NCI-H146 treated with DMSO at 0.1 percent for 48 hours (cell line): ENCODE measurements around the gene NRG2.

Experiments
- DNase-seq: peaks from one replicate; lab custom pipeline; 2025; ENCODE audit not compliant: unreplicated experiment; lab: John Stamatoyannopoulos, UW

NRG2 gene

GRCh38 chr5:139804800-139805397 is 238.2 kb downstream of the NRG2 start:
- DNase-seq: no peak

GRCh38 chr5:139803978-139804377 is 239.1 kb downstream of the NRG2 start:
- DNase-seq: no peak

- DNase-seq: no peak
Measured at GRCh38 chr5:139799359-139799758, 243.7 kb downstream of the NRG2 start.

GRCh38 chr5:139798883-139799282 is 244.2 kb downstream of the NRG2 start:
- no peak for DNase-seq

- no peak for DNase-seq
Measured at GRCh38 chr5:139797856-139798510, 245.1 kb downstream of the NRG2 start.

GRCh38 chr5:139797335-139797734 is 245.8 kb downstream of the NRG2 start:
- no peak for DNase-seq
